Posterior cingulate gyrus (tissue), 11 donors: Measurements from ENCODE around the gene ARPC2.
A peak's percentile ranks its signal among the peaks of the same experiment; 100 is the strongest.

Experiments
- DNase-seq, 10 donors: peaks; one replicate each; pipeline versions ENCODE4 v3.0.0 to v3.0.0-alpha.2; 2020 to 2021; ENCODE audit warnings: mixed read lengths in 3 of 10
- intact Hi-C: fragments of 100-400 bp; cut with DNase I; formaldehyde crosslinking; loops from one replicate; pipeline ENCODE4 v1.15.1; 2023

The ARPC2 gene

DNA sequence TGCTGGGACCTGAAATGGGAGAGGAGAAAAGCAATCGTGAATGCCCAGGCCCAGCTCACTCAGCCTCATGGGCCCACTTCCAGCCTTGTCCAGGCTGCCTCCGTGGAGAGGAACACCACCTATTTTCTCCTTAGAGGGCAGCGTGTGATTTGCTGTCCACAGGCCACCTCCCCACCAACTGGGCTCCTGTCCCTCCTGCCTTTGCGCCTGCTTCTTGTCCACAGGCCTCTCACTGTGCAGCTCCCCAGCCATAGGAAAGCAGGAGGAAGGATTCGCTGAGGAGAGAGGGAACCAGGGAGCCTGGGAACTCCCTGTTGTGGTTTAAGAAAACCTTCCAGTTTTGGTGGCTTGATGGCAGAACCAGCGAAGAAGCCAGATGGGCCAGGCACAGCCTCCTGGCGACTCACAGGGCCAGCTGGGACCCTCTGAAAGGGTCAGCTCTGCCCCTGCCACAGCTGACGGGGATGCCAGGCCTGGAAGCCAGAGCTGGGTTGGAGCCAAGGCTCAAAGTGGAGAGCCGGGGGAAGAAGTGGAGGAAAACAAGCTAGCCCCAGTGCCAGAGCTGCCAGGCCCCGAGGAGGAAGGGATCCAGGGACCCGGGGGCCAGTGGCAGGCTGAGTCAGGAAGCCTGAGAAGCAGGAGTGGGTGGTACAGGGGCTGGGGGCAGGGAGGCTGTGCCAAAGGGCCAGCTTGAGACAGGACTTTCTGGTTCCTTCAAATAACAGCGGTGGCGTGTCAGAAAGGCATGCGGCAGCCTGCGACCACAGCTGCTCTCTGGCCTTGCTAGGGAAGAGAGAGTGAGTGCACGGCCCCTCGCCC is 65.4 kb downstream of the ARPC2 start:
- peak in 9 of 10 donors; percentile 50 to 93 (median 64) for DNase-seq
- intact Hi-C loops, result no loop called here

DNA sequence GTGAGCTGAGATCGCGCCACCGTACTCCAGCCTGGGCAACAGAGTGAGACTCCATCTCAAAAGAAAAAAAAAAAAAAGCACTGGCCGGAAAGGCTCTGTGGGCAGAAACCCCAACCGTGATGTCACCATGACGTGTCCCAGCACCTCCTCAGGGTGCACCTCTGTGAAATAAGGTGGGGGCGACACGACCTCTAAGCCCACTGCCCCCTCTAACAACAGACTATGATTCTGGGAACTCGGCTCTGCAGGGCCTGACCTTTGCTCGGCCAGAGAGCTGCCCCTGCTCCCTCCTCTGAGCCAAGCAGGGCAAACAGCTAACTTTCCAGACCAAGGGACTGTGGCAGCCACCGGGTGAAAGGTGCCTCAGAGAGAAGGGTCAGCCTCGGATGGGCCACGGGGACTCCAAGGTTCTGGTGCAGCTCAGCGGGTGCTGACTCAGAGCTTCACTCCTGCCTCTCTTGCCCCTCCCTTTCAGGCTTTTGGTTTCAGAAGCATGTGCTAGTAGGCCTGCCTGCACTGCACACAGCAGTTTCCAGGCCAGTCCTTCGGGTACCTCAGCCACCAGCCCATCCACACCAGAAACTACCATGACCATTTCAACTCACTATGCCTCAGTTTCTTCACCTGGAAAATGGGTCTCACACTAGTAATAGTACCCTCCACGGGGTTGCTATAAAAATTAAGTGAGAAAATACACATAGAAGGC is 67.3 kb downstream of the ARPC2 start:
- intact Hi-C loops, result no loop called here
- peak in 2 of 10 donors; percentile 33 to 69 for DNase-seq

DNA sequence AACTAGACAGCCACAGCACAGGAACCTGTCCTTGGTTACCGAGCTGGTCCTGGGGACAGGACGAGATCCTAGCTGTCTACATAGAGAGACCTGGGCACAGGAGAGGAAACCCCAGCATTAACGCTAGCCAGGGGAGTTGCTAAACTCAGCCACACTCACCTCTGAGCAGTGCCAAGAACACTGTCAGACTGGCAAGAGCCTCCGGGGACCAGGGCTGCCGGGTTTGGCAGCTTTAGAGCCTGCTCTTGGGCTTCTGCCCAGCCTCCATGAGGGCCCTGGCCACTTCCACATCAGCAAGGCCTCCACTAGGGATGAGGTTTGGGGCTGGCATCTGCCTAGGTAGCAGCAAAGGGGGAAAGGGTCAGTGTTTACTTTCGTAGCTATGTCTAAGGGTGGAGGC is 68.6 kb downstream of the ARPC2 start:
- peak in 8 of 10 donors; percentile 33 to 90 (median 56) for DNase-seq
- intact Hi-C loops, result loop anchor here (5.0 kb wide), 1 partner anchor 112 kb away; the partner anchor contains the start of gene CTDSP1

DNA sequence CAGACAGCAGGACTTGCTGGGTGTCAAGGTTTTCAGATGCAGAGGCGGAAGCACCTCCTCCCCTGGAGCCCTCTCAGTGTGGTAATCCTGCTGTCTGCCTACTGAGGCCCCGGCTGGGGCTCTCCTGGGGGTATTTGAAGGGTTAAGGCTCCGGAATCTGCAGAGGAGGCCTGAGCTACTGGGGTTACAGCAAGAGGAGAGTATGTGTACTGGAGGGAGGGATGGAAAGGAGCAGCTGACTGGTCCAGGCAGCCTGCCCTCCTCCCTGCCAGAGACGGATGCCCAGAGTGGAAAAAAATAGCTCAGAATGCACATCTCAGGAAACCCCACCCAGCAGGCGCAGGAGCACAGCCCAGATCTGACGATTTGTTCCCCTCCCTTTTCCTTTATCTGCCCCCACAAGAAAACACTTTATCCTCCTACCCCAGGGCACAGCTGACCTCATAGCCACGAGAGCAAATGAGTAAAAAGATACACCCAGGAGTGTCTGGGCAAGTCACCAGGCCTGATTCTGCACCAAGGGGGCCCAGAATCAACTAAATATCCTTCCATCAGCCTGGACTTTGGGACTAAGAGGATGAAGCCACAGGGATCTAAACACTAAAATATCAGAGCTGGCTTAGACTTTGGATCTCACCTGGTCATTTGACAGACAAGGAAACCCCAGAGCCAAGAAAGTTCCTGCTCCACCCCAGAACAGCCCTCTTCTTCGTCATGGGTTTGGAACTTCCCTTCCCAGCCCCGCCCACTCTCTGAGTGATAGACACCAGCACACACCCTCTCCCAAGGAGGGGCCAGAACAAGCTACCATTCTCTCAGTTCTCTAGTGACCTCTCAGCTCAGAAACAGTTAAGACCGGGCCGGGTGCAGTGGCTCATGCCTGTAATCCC is 69.8 kb downstream of the ARPC2 start:
- intact Hi-C loops, result loop anchor here (5.0 kb wide), 1 partner anchor 110 kb away; the partner anchor contains the start of gene CTDSP1
- peak; percentile 69 to 97 (median 80) for DNase-seq

DNA sequence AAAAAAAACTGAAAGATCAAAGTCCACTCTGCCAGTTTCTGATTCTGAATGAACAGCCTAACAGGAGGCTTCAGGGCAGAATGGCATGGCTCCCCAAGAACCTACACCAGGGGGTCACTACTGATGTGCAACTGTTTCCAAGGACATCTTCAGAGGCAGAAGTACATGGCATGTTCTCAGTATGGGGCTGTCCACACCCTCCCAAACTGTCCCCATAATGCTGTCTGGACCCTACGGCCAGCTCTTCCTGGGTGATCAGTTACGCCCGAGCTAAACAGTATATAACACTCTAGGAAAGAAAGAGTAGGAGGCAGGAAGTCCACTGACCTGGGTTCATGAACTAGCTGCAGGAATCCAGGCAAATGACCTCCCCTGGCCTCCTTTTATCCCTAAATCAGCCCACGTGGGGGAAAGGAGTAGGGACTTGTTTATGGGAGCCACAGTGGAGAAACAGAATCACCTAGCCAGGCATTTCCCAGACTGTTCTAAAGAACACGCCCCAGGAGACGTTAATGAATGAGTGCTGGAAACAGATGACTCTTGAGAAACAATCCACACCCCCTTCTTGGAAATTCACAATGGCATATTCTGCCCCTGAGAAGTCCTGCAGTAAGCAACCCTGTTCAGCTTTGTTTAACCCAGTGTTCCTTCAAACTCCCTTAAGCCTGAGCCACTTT is 72.8 kb downstream of the ARPC2 start:
- intact Hi-C loops, result loop anchor here (5.0 kb wide), 1 partner anchor 108 kb away; the partner anchor contains the start of gene CTDSP1
- DNase-seq, result no peak

DNA sequence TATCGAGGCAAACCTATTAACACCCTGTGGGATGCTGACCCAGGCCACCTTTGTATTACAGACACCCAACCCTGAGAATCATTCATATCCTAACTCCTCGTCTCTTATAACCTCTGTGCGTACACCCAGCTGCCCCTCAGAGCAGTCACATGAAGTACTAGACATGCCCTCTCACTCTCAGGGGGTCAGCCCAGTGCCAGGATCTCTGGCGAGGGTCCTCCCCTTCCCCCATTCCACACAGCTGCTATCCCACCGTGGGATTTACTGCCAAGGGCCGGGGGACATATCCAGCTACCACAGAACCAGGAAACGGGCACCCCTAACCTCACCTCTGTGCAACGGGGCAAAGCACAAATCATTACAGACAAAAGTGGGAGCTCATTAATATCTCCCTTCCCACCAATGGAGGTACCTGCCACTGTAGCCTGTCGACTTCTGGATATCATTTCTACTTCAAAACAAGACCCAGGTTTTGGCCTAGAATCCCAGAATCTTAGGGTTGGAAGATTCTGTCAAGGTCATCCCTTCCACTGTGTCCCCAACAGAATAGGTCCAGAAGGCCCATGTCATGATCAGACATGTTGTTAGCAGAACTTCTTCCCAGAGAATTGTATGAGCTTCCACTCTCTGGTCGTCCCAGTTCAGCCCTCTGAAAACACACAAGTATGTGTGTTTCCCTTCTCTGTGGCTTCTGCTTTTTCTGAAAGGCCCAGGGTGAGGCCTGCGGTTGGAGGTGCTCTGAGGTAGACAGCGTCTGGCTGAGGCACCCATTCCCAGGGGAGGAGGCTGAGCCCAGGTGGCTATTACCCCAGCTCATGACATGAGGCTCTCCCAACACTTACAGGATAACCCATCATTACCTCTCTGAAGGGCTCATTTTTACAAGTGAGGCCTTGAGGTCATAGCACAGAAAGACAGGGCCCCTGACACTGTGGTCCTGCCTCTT is 73.6 kb downstream of the ARPC2 start:
- intact Hi-C loops, result no loop called here

DNA sequence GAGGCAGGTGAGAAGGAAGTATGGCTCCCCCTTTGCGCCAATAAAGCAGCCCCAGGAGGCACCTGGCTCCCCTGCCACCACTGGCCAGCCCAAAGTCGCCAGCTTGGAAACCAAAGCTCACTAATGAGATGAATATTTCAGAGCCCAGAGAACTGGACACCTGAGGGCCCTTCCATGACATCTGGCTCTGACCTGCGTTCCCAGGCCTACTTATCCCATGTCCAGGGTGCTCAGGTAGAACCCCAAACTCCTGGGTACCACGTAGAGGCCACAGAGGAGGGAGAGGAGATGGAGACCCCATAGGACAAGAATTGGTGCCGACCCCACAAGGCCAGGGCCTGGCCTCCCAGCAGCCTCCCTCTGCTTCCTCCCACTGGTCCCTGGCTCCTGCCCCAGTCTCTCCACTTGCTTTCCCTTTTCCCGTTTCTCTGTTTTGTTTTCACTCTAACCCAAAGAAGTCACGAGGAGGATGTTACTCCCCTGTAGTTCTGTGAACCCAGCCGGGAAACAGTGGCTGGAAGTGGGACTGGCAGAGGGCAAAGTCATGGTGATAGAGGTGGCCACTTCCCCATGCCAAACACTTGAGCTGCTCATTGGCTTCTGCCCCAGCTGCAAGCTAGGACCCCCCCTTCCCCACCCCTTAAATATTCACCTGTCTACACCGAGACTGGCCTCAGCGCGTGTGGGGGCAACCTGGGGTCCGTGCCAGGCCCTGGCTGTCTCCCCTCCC is 74.5 kb downstream of the ARPC2 start:
- intact Hi-C loops, result loop anchor here (2.0 kb wide), 1 partner anchor 21 kb away; the partner anchor contains the start of genes AAMP and PNKD
- DNase-seq, result no peak

More for the DNA sequence above, 73.6 kb downstream of the ARPC2 start:
- peak in 1 of 10 donors; percentile 43 for DNase-seq

DNA sequence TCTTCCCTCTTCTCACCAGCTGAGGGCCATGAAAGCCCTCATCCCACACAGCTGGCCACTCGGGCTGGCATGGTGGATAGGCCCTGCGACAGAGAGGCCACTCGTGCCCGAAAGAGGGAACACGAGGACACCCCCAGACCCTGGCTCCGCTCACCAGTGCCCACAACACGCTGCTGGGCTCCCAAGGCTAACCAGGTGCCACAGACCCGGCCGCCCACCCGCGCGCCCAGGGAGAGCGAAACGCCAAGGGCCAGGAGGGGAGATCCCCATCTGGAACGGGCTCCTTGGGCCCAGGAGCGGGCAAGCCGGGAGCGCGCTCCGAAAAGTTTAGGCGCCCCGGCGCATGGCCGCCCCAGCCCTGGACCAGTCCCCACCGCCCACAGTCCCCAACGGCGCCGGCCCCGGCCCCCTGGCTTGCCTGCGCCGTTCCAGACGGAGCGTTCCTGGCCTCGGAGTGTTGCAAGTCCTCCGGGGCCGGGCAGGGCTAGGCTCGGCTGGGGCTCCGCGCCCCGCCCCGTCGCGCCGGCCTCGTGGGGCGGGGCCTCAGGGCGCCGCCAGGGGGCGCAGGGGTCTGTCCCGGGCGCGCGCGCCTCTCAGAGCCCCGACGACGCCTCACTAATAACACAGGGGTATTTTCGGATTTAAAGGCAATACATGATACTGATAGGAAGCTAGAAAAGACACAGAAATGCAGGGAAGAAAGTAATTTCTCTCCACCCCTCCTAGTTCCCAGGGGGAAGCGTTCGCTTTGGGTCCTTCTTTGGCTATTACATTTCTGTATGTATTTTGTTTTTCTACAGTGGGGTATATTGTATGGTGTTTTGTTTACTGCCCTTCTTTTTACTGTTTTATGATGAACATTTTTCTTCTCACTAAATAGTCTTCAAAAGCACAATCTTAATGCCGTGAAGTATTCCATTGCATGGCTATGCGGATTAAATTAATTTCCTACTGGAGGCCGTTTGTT is 75.3 kb downstream of the ARPC2 start, which contains the start of gene TMBIM1:
TSS of gene TMBIM1 (minus strand) at position 456 of the 967 bp plus-strand sequence. CDS start 10,362 bp downstream, outside the sequence.
- peak in 9 of 10 donors; percentile 43 to 95 (median 61) for DNase-seq
- intact Hi-C loops, result loop anchor here (2.0 kb wide), 1 partner anchor 22 kb away; the partner anchor contains the start of genes AAMP and PNKD

DNA sequence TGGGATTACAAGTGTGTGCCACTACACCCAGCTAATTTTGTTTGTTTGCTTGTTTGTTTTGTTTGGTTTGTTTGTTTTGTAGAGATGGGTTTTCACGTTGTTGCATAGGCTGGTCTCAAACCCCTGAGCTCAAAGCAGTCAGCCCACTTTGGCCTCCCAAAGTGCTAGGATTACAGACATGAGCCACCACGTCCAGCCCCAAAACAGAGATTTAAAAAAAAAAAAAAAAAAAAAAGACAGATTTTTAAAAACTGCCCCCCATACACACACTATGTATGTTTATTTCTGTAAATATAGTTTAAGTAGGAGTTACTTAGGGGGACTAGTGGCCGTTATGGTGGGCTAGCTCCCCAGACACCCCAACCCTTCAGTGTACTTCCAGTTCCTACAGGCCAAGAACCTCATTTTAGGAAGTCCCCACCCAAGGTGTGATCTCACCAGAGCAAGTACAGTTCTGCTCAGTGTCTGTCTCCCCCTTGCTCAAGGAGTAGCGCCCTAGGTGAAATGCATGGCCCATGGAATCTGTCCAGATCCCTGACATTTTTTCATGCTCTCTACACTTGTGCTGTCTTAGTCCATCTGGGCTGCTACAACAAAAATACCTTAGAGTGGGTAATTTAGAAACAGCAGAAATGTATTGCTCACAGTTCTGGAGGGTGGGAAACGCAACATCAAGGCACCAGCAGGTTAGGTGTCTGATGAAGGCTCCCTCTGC is 76.9 kb downstream of the ARPC2 start:
- DNase-seq, result peak in 1 of 10 donors; percentile 3
- intact Hi-C loops, result loop anchor here (2.0 kb wide), 1 partner anchor 23 kb away; the partner anchor contains the start of genes AAMP and PNKD

DNA sequence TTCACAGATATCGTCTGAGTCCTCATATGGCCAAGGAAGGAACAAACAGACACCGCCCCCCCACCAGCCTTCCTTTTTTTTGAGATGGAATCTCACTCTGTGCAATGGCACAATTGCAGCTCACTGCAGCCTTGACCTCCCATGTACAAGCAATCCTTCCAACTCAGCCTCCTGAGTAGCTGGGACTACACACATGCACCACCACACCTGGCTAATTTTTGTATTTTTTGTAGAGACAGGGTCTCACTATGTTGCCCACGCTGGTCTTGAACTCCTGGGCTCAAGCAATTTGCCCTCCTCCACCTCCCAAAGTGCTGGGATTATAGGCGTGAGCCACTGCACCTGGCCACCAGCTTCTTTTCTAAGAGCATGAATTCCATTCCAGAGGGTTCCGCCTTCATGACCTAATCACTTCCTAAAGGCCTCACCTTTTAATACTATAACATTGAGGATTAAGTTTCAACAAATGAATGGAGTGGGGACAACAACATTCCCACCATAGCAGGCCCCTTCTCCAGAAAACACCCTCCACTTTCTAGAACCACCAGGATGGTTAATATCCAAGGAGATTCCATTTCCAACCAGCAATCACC is 77.5 kb downstream of the ARPC2 start:
- DNase-seq, result peak in 1 of 10 donors; percentile 41
- intact Hi-C loops, result no loop called here

DNA sequence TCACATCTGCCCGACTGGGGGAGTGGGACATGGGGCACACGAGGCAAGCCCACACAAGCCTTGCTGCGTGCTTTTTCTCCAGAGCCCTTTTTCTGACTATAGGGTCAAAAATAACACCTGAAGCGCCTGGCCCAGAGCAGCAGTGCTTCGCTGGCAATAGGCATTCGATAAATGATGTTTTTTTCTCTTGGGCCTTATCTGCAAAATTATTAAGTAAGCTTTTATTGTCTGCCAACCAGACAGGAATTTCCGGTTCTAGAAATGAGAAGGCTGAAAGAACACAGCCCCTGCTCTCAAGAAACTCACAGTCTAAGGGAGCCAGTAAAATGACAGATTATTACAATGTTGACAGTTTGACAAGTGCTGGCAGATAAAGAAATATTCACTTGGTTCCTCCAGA is 78.0 kb downstream of the ARPC2 start:
- intact Hi-C loops, result no loop called here
- DNase-seq, result peak in 1 of 10 donors; percentile 48

DNA sequence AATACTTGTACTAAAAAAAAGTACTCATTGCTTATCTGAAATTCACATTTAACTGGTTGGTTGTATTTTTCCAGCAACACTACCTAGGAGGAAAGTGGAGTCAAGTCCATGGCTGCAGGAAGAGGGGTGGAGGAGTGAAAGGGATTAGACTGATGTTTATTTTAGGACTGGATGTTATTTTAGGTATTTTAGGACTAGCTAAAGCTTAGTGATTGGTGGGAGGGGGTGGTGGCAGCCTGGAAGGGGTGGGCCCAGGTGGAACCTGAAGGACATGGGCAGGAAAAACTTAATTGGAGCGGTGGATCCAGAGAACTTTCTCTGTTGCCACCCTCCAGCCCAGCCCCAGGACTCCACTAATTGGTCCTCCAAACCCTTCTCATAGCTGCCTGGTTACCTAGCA is 79.2 kb downstream of the ARPC2 start:
- intact Hi-C loops, result no loop called here
- DNase-seq, result peak in 1 of 10 donors; percentile 52

DNA sequence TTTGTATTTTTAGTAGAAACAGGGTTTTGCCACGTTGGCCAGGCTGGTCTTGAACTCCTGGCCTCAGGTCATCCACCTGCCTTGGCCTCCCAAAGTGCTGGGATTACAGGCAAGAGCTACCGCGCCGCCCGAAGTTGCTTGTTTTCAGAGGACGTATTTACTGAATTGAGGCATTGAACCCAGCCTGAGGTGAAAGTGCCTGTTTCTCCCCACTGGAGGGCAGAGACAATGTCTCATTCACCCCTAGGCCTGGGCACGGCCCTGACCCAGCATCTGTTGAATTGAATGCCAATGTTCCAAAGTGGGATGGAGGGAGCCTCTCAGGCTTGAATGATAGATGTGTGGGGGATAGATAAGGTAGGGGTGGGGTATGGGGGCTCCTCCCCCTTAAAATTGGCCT is 79.9 kb downstream of the ARPC2 start:
- DNase-seq, result peak in 7 of 10 donors; percentile 26 to 94 (median 51)

DNA sequence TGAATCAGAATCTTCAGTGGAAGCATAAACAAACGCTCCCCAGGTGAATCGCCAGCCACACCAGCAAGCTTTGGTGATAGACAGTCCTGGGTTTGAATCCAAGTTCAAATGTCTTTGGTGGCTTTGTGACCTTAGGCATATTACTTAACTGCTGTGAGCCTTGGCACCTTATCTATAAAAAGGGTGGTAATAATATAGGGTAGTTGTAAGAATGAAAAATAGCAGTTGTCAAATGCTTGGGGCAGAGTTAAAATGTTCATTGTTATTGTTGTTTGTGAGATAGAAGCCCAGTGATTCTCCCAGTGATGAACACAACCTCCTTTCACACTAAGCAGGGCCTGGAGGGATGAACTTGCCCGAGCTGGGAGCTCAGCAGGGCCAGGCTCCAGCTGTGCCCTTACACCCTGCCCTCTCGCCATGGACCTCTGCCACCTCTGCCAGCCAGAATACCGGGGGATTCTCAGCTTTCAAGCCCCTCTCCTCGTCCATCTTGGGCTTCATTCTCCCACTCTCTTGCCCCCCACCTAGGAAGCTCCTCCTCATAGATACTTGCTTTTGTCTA is 81.4 kb downstream of the ARPC2 start:
- intact Hi-C loops, result no loop called here
- DNase-seq, result peak in 4 of 10 donors; percentile 21 to 93 (median 48)

More for the DNA sequence above, 79.9 kb downstream of the ARPC2 start:
- intact Hi-C loops, result no loop called here

DNA sequence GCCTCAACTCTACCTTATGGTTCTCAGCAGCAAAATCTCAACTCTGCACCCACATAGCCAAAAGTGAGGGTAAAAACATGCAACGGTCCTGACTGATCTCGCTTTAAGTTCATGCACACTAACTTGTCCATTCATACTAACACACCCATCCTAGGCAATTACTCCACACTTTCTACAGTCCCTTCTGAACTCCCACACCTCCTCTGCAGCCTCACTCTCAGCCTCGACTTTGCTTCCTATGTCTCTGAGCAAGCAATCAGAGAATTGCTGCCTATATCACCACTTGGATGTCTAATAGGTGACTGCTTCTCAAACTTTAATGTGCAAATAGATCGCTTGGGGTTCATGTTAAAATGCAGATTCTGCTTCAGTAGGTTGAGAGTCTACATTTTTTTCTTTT is 83.2 kb downstream of the ARPC2 start:
- DNase-seq, result no peak
- intact Hi-C loops, result loop anchor here (5.0 kb wide), 2 partner anchors 97 to 167 kb away; partner anchors contain the start of gene CTDSP1
